K562 treated with DMSO at 1 percent for 4 hours (cell line): Measurements from ENCODE around the gene MMP24. TPM values are rescaled to one million over a fixed set of nuclear protein-coding genes. Genes with fewer than 3 reads are reported as not detected.

Experiments used
- total RNA-seq: library from RNA; unstranded; fragments of 300-600 nt; gene quantifications from 2 replicates; pipeline ENCODE4 v1.2.3, GENCODE V29; 2022; ENCODE audit not compliant: insufficient read depth

Gene MMP24
- total RNA-seq = 0.47 TPM in 1 of 2 replicates, not detected in the other

GRCh38 chr20:35226126-35226883 lies at the start of gene MMP24:
Gene MMP24 (plus strand): TSS chr20:35226690. CDS start chr20:35226739, 49 bp downstream.

GRCh38 chr20:35277531-35278395 lies 51.3 kb downstream of the MMP24 start, which contains the start of gene MMP24OS:
Gene MMP24OS (minus strand): TSS chr20:35278122. CDS start chr20:35277929, 193 bp downstream.

GRCh38 chr20:35284267-35284991 lies 57.9 kb downstream of the MMP24 start, which contains the start of gene EIF6:
Gene EIF6 (minus strand): TSS chr20:35284772. CDS start chr20:35284487, 285 bp downstream.

GRCh38 chr20:35291654-35292503 lies 65.4 kb downstream of the MMP24 start, which contains the start of gene FAM83C:
Gene FAM83C (minus strand): TSS chr20:35292425. CDS start chr20:35292304, 121 bp downstream.

Other genes starting within 250 kb of the MMP24 start
- 72.4 and 84.8 TPM in 2 replicates for gene TRPC4AP, start 133.9 kb upstream of the MMP24 start, total RNA-seq
- gene EDEM2, start 79.4 kb upstream of the MMP24 start, total RNA-seq = 19.5 and 19.6 TPM in 2 replicates
- 11.8 and 14.1 TPM in 2 replicates for gene PROCR, start 54.6 kb upstream of the MMP24 start, total RNA-seq
- 107 and 118 TPM in 2 replicates for gene MMP24OS, start 51.4 kb downstream of the MMP24 start, total RNA-seq
- 205 and 207 TPM in 2 replicates for gene EIF6, start 58.1 kb downstream of the MMP24 start, total RNA-seq
- gene FAM83C, start 65.7 kb downstream of the MMP24 start, total RNA-seq = not detected in 2 replicates
- gene UQCC1, start 185.3 kb downstream of the MMP24 start, total RNA-seq = 33.7 and 44.0 TPM in 2 replicates
- gene GDF5, start 211.5 kb downstream of the MMP24 start, total RNA-seq = not detected in 2 replicates
- 14.5 TPM in 2 replicates for gene CEP250, start 228.9 kb downstream of the MMP24 start, total RNA-seq